ENCODE results near the gene CNTRL.

- TF ChIP-seq CTCF (IDR thresholded peaks at IDR 0.05; ENCODE audit: low read length) (peak; percentile 55; the same call in 1 of the 2 replicates), EZH2 (IDR thresholded peaks at IDR 0.05; ENCODE audit: borderline replicate concordance, low read length) (no peak)
Observed at GRCh38 chr9:121055642-121056143, 19.1 kb upstream of the CNTRL start.

Measured in OCI-LY1 (cell line).